GM20000 (cell line): ENCODE data around the gene STAG2.

Experiments
- DNase-seq: peaks from one replicate; pipeline ENCODE4 v3.0.0; 2012; ENCODE audit warnings: low spot score
- CTCF ChIP-seq: IDR thresholded peaks from 2 replicates; pipeline ENCODE4 v1.5.1; 2012; ENCODE audit warnings: mild to moderate bottlenecking, control low read depth; ENCODE audit errors: extremely low read depth, missing control alignments

Gene STAG2

GRCh38 chrX:124015721-124016120 lies 54.2 kb downstream of the STAG2 start:
- no peak for TF ChIP-seq CTCF
- DNase-seq, result no peak

GRCh38 chrX:124016825-124017224 lies 55.3 kb downstream of the STAG2 start:
- no peak for TF ChIP-seq CTCF

GRCh38 chrX:124018023-124018422 lies 56.5 kb downstream of the STAG2 start:
- no peak for DNase-seq
- TF ChIP-seq CTCF, result no peak

More at GRCh38 chrX:124016825-124017224, 55.3 kb downstream of the STAG2 start:
- no peak for DNase-seq

- DNase-seq, result no peak
- no peak for TF ChIP-seq CTCF
Measured at GRCh38 chrX:124023838-124024238, 62.3 kb downstream of the STAG2 start.

GRCh38 chrX:124026529-124026928 lies 65.0 kb downstream of the STAG2 start:
- no peak for DNase-seq
- TF ChIP-seq CTCF, result no peak

- no peak for DNase-seq
- TF ChIP-seq CTCF, result no peak
Measured at GRCh38 chrX:124028182-124028581, 66.7 kb downstream of the STAG2 start.

GRCh38 chrX:124030520-124030919 lies 69.0 kb downstream of the STAG2 start:
- peak; percentile 3 for DNase-seq
- no peak for TF ChIP-seq CTCF
